Spleen (tissue), 7 donors: ENCODE results near the gene HMGB2.

ENCODE experiments used
- CTCF ChIP-seq, 11 experiments: fragments of 200-600 bp in 7 of 11; fragments of 450-650 bp in 4 of 11; sonication (generic) in 4 of 11; IDR thresholded peaks in 8 of 11; conservative IDR thresholded peaks in 3 of 11; 1 replicate in 7 of 11; 2 replicates in 4 of 11; pipeline versions ENCODE4 v1.4.0 to v1.8.0; 2016 to 2021; ENCODE audit warnings: antibody characterized with exemption in 11 of 11, inconsistent platforms in 4 of 11, mild to moderate bottlenecking in 1 of 11
- POLR2A ChIP-seq, 3 donors: fragments of 450-650 bp; IDR thresholded peaks; one replicate each; pipeline ENCODE4 v1.5.1; 2017; ENCODE audit warnings: antibody characterized with exemption in 3 of 3, mild to moderate bottlenecking in 1 of 3
- POLR2AphosphoS5 ChIP-seq, 3 donors: sonication (generic); formaldehyde crosslinking; IDR thresholded peaks; one replicate each; pipeline ENCODE4 v1.5.1; 2017; ENCODE audit warnings: antibody characterized with exemption in 3 of 3
- donor health status: DM: no; HTN: no; CAD: no; lungs with moderate emphysema.
- donor health status: DM: no; HTN: no; CAD: no.
- donor health status: DM: no; HTN: no; CAD: no.

GRCh38 chr4:173333658-173334084 lies 487 bp downstream of the HMGB2 start:
- no peak for TF ChIP-seq CTCF (IDR thresholded peaks at IDR 0.05 in 8 of 11, conservative IDR thresholded peaks at IDR 0.05 in 3 of 11)
- TF ChIP-seq POLR2AphosphoS5 (IDR thresholded peaks at IDR 0.05): no peak
- TF ChIP-seq POLR2A (IDR thresholded peaks at IDR 0.05): no peak
